Progenitor cell of endocrine pancreas (in vitro differentiated cells): Measurements from ENCODE around the gene SYTL3. TPM values are rescaled to one million over a fixed set of nuclear protein-coding genes. Genes with fewer than 3 reads are reported as not detected.
A peak's percentile ranks its signal among the peaks of the same experiment; 100 is the strongest.

ENCODE experiments used
- DNase-seq: peaks from one replicate; pipeline ENCODE4 v3.0.0; 2021; ENCODE audit warnings: low spot score; ENCODE audit not compliant: unreplicated experiment
- H3K27ac Mint-ChIP-seq: 2 replicates; pipeline ENCODE4 v1.8.0; 2021; ENCODE audit warnings: mild to moderate bottlenecking, moderate library complexity, mixed read lengths
- H3K27me3 Mint-ChIP-seq: 2 replicates; pipeline ENCODE4 v1.8.0; 2021; ENCODE audit warnings: mixed read lengths
- H3K36me3 Mint-ChIP-seq: 2 replicates; pipeline ENCODE4 v1.8.0; 2022; ENCODE audit warnings: mixed read lengths; ENCODE audit not compliant: insufficient read depth
- H3K4me1 Mint-ChIP-seq: 2 replicates; pipeline ENCODE4 v1.8.0; 2021; ENCODE audit warnings: low read depth, mixed read lengths
- H3K4me3 Mint-ChIP-seq: 2 replicates; pipeline ENCODE4 v1.8.0; 2021; ENCODE audit warnings: low read depth, mild to moderate bottlenecking, moderate library complexity, mixed read lengths
- H3K9me3 Mint-ChIP-seq: 2 replicates; pipeline ENCODE4 v1.8.0; 2021; ENCODE audit warnings: low read depth, mixed read lengths
- CTCF ChIP-seq: fragments of 200-600 bp; sonication (generic); IDR thresholded peaks from one replicate; pipeline ENCODE4 v1.5.0; 2021; ENCODE audit warnings: antibody characterized with exemption, mild to moderate bottlenecking; ENCODE audit not compliant: unreplicated experiment
- total RNA-seq: library from RNA; stranded (reverse); gene quantifications from 2 replicates; pipeline ENCODE4 v1.2.1, GENCODE V29; 2021

SYTL3 gene
- total RNA-seq, 1 donor from 2014 or later = 2.1 TPM

GRCh38 chr6:158680481-158680880, 30.6 kb downstream of the SYTL3 start:
- no peak for TF ChIP-seq CTCF
- H3K36me3 Mint-ChIP-seq = no peaks in the 10 kb centered on the region
- H3K27ac Mint-ChIP-seq = no peak overlapping the region
- H3K4me3 Mint-ChIP-seq = no peak overlapping the region
- no peaks in the 10 kb centered on the region for H3K9me3 Mint-ChIP-seq
- no peak for DNase-seq
- peaks cover 5% of the 10 kb centered on the region for H3K27me3 Mint-ChIP-seq
- peaks cover 1% of the 10 kb centered on the region for H3K4me1 Mint-ChIP-seq

GRCh38 chr6:158684311-158684710, 34.5 kb downstream of the SYTL3 start:
- peaks cover 10% of the 10 kb centered on the region for H3K4me1 Mint-ChIP-seq
- no peak for TF ChIP-seq CTCF
- no peaks in the 10 kb centered on the region for H3K9me3 Mint-ChIP-seq
- H3K27ac Mint-ChIP-seq = no peak overlapping the region
- H3K4me3 Mint-ChIP-seq = no peak overlapping the region
- no peaks in the 10 kb centered on the region for H3K36me3 Mint-ChIP-seq
- DNase-seq = no peak
- H3K27me3 Mint-ChIP-seq = peaks cover 5% of the 10 kb centered on the region

GRCh38 chr6:158684745-158685324, 35.0 kb downstream of the SYTL3 start:
- no peak for DNase-seq

GRCh38 chr6:158686311-158686710, 36.5 kb downstream of the SYTL3 start:
- DNase-seq = no peak
- peaks cover 9% of the 10 kb centered on the region for H3K4me1 Mint-ChIP-seq
- TF ChIP-seq CTCF = no peak
- H3K9me3 Mint-ChIP-seq = no peaks in the 10 kb centered on the region
- H3K4me3 Mint-ChIP-seq = no peak overlapping the region
- peak overlapping the region; percentile 15 for H3K27ac Mint-ChIP-seq
- H3K27me3 Mint-ChIP-seq = peaks cover 5% of the 10 kb centered on the region
- H3K36me3 Mint-ChIP-seq = no peaks in the 10 kb centered on the region

More at GRCh38 chr6:158684745-158685324, 35.0 kb downstream of the SYTL3 start:
- Mint-ChIP-seq H3K4me3 (no peak overlapping the region), H3K27me3 (peaks cover 5% of the 10 kb centered on the region), H3K4me1 (peaks cover 9% of the 10 kb centered on the region), H3K27ac (no peak overlapping the region), H3K9me3 (no peaks in the 10 kb centered on the region), H3K36me3 (no peaks in the 10 kb centered on the region)
- no peak for TF ChIP-seq CTCF

- no peaks in the 10 kb centered on the region for H3K36me3 Mint-ChIP-seq
- no peaks in the 10 kb centered on the region for H3K9me3 Mint-ChIP-seq
- no peak for DNase-seq
- no peak overlapping the region for H3K27ac Mint-ChIP-seq
- peaks cover 9% of the 10 kb centered on the region for H3K4me1 Mint-ChIP-seq
- no peak overlapping the region for H3K4me3 Mint-ChIP-seq
- peaks cover 5% of the 10 kb centered on the region for H3K27me3 Mint-ChIP-seq
- no peak for TF ChIP-seq CTCF
These were observed 37.0 kb downstream of the SYTL3 start for GRCh38 chr6:158686791-158687381.
